ENCODE data around the gene TMA7. TPM values are rescaled to one million over a fixed set of nuclear protein-coding genes. Genes with fewer than 3 reads are reported as not detected.

TMA7 gene
- total RNA-seq, 1 experiment from 2014 or later = 152 TPM

DNA sequence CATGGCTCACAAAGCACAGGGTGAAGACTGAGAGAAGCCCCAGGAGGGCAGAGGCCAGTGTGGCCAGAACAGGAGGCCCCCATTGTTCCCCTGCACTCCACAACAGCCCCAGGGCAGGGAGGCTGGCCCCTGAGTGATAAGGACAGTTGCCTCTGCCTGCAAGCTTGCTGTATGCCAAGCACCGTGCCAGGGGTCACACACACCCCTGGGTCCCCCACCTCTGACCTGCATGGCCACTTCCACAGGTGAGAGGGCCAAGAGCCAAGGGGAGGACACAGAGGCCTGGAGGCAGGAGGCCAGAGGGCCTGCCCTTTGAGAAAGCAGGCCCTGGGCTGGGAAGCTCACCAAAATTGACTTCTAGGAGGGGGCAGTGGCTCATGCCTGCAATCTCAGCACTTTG is 30.2 kb downstream of the TMA7 start:
- no TSS peak for BruUV-seq (replicated peaks)
- H3K4me1 ChIP-seq (ENCODE audit: insufficient read depth, low read length, poor library complexity, severe bottlenecking) = peaks cover 19% of the 10 kb centered on the region
- peaks cover 4% of the 10 kb centered on the region for H3K36me3 ChIP-seq (ENCODE audit: insufficient read depth, low read length, poor library complexity, severe bottlenecking)
- no peak overlapping the region for H3K27ac ChIP-seq (ENCODE audit: low read depth, low read length, poor library complexity, severe bottlenecking)
- no peak overlapping the region for H3K4me3 ChIP-seq (ENCODE audit: low read depth, low read length, poor library complexity, severe bottlenecking)
- H3K9me3 ChIP-seq (ENCODE audit: low read depth, low read length, poor library complexity, severe bottlenecking) = no peaks in the 10 kb centered on the region
- DNase-seq (ENCODE audit: low spot score) = no peak
- intact Hi-C loops (cut with micrococcal nuclease; ENCODE audit: unreplicated experiment) = loop anchor here (10.0 kb wide), 1 partner anchor 75 kb away; no protein-coding TSS in a partner anchor
- POLR2A ChIA-PET (ENCODE audit: low non-redundant PET) = no interaction called here
- CTCF ChIA-PET = no interaction called here
- no peaks in the 10 kb centered on the region for H3K27me3 ChIP-seq (replicated peaks; ENCODE audit: insufficient read depth, low read depth, low read length, poor library complexity)
- TF ChIP-seq, protein P1, sequence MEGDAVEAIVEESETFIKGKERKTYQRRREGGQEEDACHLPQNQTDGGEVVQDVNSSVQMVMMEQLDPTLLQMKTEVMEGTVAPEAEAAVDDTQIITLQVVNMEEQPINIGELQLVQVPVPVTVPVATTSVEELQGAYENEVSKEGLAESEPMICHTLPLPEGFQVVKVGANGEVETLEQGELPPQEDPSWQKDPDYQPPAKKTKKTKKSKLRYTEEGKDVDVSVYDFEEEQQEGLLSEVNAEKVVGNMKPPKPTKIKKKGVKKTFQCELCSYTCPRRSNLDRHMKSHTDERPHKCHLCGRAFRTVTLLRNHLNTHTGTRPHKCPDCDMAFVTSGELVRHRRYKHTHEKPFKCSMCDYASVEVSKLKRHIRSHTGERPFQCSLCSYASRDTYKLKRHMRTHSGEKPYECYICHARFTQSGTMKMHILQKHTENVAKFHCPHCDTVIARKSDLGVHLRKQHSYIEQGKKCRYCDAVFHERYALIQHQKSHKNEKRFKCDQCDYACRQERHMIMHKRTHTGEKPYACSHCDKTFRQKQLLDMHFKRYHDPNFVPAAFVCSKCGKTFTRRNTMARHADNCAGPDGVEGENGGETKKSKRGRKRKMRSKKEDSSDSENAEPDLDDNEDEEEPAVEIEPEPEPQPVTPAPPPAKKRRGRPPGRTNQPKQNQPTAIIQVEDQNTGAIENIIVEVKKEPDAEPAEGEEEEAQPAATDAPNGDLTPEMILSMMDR (conservative IDR thresholded peaks at IDR 0.05; ENCODE audit: low read depth, low read length) = no peak
- TF ChIP-seq EZH2 (IDR thresholded peaks at IDR 0.05; ENCODE audit: borderline replicate concordance, low read depth, low read length, poor library complexity, severe bottlenecking) = no peak

DNA sequence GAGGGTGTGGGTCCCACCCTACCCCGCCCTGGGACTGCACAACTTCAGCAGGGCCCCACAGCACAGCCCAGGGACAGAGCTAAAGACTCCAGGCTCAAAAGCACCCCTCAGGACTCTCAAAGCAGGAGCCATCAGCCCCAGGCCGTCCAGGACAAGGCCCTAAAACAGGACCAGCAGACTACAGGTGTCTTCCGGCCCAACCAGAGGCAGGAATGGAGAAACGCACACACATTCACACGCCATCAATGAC is 32.5 kb downstream of the TMA7 start:
- DNase-seq (ENCODE audit: low spot score) = no peak
- intact Hi-C loops (cut with micrococcal nuclease; ENCODE audit: unreplicated experiment) = loop anchor here (10.0 kb wide), 1 partner anchor 72 kb away; no protein-coding TSS in a partner anchor
- POLR2A ChIA-PET (ENCODE audit: low non-redundant PET) = no interaction called here
- Histone ChIP-seq H3K4me1 (ENCODE audit: insufficient read depth, low read length, poor library complexity, severe bottlenecking) (peaks cover 6% of the 10 kb centered on the region), H3K27me3 (replicated peaks; ENCODE audit: insufficient read depth, low read depth, low read length, poor library complexity) (no peaks in the 10 kb centered on the region), H3K36me3 (ENCODE audit: insufficient read depth, low read length, poor library complexity, severe bottlenecking) (no peaks in the 10 kb centered on the region), H3K4me3 (ENCODE audit: low read depth, low read length, poor library complexity, severe bottlenecking) (peak overlapping the region; percentile 67), H3K9me3 (ENCODE audit: low read depth, low read length, poor library complexity, severe bottlenecking) (no peaks in the 10 kb centered on the region), H3K27ac (ENCODE audit: low read depth, low read length, poor library complexity, severe bottlenecking) (peak overlapping the region; percentile 88)
- TF ChIP-seq, protein P1 (conservative IDR thresholded peaks at IDR 0.05; ENCODE audit: low read depth, low read length) = no peak
- no peak for TF ChIP-seq EZH2 (IDR thresholded peaks at IDR 0.05; ENCODE audit: borderline replicate concordance, low read depth, low read length, poor library complexity, severe bottlenecking)
- BruUV-seq (replicated peaks) = TSS peak; percentile 84
- CTCF ChIA-PET = no interaction called here

DNA sequence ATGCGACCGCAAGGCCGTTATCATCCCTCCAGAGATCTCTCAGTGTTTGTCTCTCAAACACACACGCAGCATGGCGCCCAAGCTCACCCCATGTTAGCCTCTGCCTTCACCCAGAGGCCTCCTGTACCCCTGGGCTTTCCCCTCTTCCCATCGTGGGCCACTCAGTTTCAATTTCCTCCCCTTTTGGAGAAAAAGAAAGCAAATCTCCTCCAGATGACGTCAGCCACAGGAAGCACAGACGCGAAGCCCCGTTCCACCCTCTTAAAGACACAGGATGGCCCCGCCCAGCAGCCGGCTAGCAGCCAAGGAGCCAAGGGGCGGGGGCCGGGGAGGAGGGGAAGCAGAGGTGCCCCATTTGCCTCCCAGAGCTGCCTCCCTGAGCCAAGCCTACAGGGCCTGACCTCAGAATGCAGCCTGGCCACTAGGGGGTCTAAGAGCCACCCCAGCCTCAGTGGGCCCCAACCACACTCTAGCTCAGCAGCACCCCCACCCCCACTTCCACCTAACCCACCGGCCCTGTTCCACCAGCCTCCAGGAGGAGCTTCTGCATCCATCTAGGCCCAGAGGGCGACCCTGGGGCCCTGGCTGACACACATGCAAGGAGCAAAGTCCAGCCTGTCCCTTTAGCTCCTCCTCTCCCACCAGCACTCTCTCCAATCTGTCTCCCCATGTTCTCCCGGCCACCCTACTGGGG is 33.0 kb downstream of the TMA7 start:
- Histone ChIP-seq H3K4me1 (ENCODE audit: insufficient read depth, low read length, poor library complexity, severe bottlenecking) (peaks cover 6% of the 10 kb centered on the region), H3K9me3 (ENCODE audit: low read depth, low read length, poor library complexity, severe bottlenecking) (no peaks in the 10 kb centered on the region), H3K36me3 (ENCODE audit: insufficient read depth, low read length, poor library complexity, severe bottlenecking) (no peaks in the 10 kb centered on the region), H3K4me3 (ENCODE audit: low read depth, low read length, poor library complexity, severe bottlenecking) (peak overlapping the region; percentile 67), H3K27me3 (replicated peaks; ENCODE audit: insufficient read depth, low read depth, low read length, poor library complexity) (no peaks in the 10 kb centered on the region), H3K27ac (ENCODE audit: low read depth, low read length, poor library complexity, severe bottlenecking) (peak overlapping the region; percentile 88)
- BruUV-seq (replicated peaks) = no TSS peak
- peak; percentile 91 for DNase-seq (ENCODE audit: low spot score)
- CTCF ChIA-PET = no interaction called here
- TF ChIP-seq, protein P1 (conservative IDR thresholded peaks at IDR 0.05; ENCODE audit: low read depth, low read length) = no peak; the same call in 1 of the 2 replicates
- no peak for TF ChIP-seq EZH2 (IDR thresholded peaks at IDR 0.05; ENCODE audit: borderline replicate concordance, low read depth, low read length, poor library complexity, severe bottlenecking)
- POLR2A ChIA-PET (ENCODE audit: low non-redundant PET) = no interaction called here
- intact Hi-C loops (cut with micrococcal nuclease; ENCODE audit: unreplicated experiment) = loop anchor here (10.0 kb wide), 1 partner anchor 72 kb away; no protein-coding TSS in a partner anchor
